Measurements from ENCODE around the gene VSIG8.

Gene VSIG8

DNA sequence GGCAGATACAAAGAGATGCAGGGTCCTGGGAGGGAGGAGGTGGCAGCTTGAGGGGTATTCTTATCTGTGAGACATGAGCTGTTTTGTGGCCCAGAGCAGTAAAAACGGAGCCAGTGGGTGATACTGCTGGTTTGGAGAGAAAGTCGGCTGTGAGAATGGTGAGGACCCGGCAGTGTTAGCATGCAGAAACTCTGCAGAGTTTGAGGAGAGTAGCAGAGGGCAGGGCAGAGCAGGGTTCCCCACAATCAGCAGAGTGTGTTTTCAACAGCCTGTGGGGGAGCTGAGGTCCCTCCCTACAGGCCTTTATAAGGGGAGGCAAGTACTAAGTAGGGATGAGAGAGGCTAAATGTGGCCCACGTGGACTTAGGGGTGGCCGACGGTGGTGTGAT, 35.4 kb downstream of the VSIG8 start:
- H3K36me3 Mint-ChIP-seq, result no peaks in the 10 kb centered on the region
- DNase-seq, result no peak
- H3K27me3 Mint-ChIP-seq, result peaks cover 20 to 31% of the 10 kb centered on the region in 2 donors
- peaks cover 17 to 21% of the 10 kb centered on the region in 2 donors for H3K4me1 Mint-ChIP-seq
- no peak overlapping the region for H3K27ac Mint-ChIP-seq
- no peak overlapping the region for H3K4me3 Mint-ChIP-seq
- no peaks in the 10 kb centered on the region for H3K9me3 Mint-ChIP-seq
- no peak for ATAC-seq (replicated peaks)

GRCh38 chr1:159826441-159827101, 35.9 kb downstream of the VSIG8 start, which contains the start of gene SLAMF8:
TSS of gene SLAMF8 (plus strand) at chr1:159826873. CDS start at chr1:159826899, 26 bp downstream.
- ATAC-seq (replicated peaks), result peak; percentile 35 to 43
- no peaks in the 10 kb centered on the region for H3K36me3 Mint-ChIP-seq
- H3K27ac Mint-ChIP-seq, result peak within 1 kb of the TSS; percentile 33
- DNase-seq, result no peak
- H3K27me3 Mint-ChIP-seq, result peaks cover 23 to 34% of the 10 kb centered on the region in 2 donors
- no peaks in the 10 kb centered on the region for H3K9me3 Mint-ChIP-seq
- peaks cover 17 to 21% of the 10 kb centered on the region in 2 donors for H3K4me1 Mint-ChIP-seq
- H3K4me3 Mint-ChIP-seq, result no peak within 1 kb of the TSS

DNA sequence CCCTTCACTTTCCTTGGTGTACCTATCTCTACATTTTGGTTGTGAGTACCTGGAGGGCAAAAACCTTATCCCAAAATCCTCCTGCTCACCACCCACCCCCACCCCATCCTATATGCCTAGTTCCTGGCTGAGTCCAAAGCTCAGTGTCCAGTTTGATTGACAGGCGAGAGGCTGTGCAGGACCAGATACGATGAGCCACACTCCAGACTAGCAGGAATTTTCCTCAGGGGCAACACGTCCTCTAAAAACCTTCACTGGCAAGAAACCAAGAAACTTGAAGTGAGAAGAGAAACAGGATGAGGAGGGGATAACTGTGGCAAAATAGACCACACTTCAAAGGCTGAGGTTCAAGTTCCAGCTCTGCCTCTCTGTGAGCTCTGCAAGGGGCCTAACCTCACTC, 36.9 kb downstream of the VSIG8 start:
- DNase-seq (no peak), ATAC-seq (replicated peaks) (no peak)
- no peaks in the 10 kb centered on the region for H3K9me3 Mint-ChIP-seq
- H3K36me3 Mint-ChIP-seq, result no peaks in the 10 kb centered on the region
- peaks cover 23 to 34% of the 10 kb centered on the region in 2 donors for H3K27me3 Mint-ChIP-seq
- no peak overlapping the region for H3K4me3 Mint-ChIP-seq
- no peak overlapping the region for H3K27ac Mint-ChIP-seq
- peaks cover 17 to 21% of the 10 kb centered on the region in 2 donors for H3K4me1 Mint-ChIP-seq

DNA sequence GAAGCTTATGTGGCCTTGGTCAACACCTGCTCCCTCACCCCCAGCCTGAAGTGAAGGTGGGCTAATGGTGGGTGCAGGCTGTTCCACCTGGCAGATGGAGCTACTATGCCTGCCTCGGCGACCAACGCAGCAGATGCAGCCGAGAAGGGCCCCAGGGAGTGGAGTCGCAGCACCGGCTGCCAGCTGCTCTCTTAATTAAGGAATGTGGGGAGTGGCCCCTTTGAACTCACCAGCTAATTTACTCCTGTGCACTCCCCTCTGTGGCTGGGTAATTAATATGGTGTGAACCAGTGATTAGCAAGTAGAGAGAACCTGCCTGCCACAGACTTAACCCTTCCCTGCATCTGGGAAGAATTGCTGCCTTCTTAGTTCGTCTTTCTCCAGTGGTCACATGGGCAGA, 39.1 kb downstream of the VSIG8 start:
- ATAC-seq (replicated peaks), result no peak
- H3K27me3 Mint-ChIP-seq, result peaks cover 28 to 34% of the 10 kb centered on the region in 2 donors
- H3K36me3 Mint-ChIP-seq, result no peaks in the 10 kb centered on the region
- H3K4me3 Mint-ChIP-seq, result no peak overlapping the region
- no peaks in the 10 kb centered on the region for H3K9me3 Mint-ChIP-seq
- DNase-seq, result no peak
- H3K4me1 Mint-ChIP-seq, result peaks cover 10 to 11% of the 10 kb centered on the region in 2 donors
- H3K27ac Mint-ChIP-seq, result no peak overlapping the region

DNA sequence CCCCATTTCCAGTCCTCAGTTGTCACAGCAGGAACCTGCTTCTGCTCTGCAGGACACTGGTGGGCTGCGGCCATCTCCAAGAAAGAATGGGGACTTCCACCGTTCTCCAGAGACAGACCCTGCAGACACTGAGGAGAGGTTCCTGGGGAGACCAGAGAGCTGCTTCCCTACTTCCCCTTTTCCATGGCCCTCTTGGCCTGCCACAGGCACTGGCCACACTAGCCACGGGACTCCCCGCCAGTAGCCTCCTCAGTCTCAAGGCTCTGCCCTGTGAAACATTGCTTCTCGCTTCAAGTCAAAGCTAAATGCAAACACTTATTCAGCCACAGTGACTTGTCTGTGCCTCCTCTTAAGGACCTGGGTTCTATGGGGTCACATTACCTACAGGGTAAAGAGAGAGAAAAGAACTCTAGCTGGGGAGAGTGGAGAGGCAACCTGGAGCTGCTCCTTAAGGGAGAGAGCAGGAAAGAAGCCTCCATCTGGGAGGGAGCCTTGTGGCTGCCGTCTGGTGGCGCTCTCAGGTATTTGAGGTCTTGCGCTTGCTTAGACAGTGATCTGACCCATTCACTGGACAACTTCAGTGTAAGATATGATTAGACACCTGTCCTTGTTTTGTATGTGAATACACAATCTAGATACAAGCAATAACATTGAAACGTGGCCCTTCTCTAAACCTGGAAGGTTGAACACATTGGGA, 41.1 kb downstream of the VSIG8 start:
- Mint-ChIP-seq H3K27me3 (peaks cover 28 to 34% of the 10 kb centered on the region in 2 donors), H3K27ac (no peak overlapping the region), H3K4me1 (peaks cover 5% of the 10 kb centered on the region in 2 donors), H3K4me3 (no peak overlapping the region), H3K9me3 (no peaks in the 10 kb centered on the region), H3K36me3 (no peaks in the 10 kb centered on the region)
- no peak for DNase-seq
- no peak for ATAC-seq (replicated peaks)

GRCh38 chr1:159817276-159818041, 45.0 kb downstream of the VSIG8 start:
- Mint-ChIP-seq H3K27me3 (peaks cover 8 to 23% of the 10 kb centered on the region in 2 donors), H3K4me1 (no peaks in the 10 kb centered on the region), H3K4me3 (no peak overlapping the region), H3K27ac (no peak overlapping the region), H3K9me3 (no peaks in the 10 kb centered on the region), H3K36me3 (no peaks in the 10 kb centered on the region)
- DNase-seq (no peak), ATAC-seq (replicated peaks) (no peak)

- DNase-seq (no peak), ATAC-seq (replicated peaks) (no peak)
- H3K36me3 Mint-ChIP-seq, result no peaks in the 10 kb centered on the region
- H3K27me3 Mint-ChIP-seq, result peaks cover 5 to 24% of the 10 kb centered on the region in 2 donors
- no peak overlapping the region for H3K4me3 Mint-ChIP-seq
- H3K27ac Mint-ChIP-seq, result no peak overlapping the region
- H3K9me3 Mint-ChIP-seq, result no peaks in the 10 kb centered on the region
- H3K4me1 Mint-ChIP-seq, result no peaks in the 10 kb centered on the region
These were observed 46.5 kb downstream of the VSIG8 start for GRCh38 chr1:159815926-159816325.

DNA sequence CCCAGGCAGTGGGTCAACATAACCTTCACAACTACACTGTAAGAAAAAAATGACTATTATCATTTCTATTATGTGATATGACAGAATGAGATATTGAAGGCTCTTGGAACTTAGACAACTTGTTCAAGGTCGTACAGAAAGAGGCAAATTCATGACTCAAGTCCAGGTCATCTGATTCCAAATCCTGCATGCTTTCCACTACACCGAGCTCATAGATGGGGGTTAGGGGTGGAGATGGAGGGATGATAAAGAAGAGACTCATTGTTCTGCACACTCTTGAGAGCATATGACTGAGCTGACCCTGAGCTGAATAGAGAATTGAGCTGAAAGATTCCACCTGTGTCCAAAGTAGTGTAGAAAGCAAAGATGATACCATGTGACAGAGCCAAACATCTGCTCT, 57.5 kb downstream of the VSIG8 start:
- DNase-seq (no peak), ATAC-seq (replicated peaks) (no peak)
- Mint-ChIP-seq H3K27ac (no peak overlapping the region), H3K27me3 (peaks cover 59 to 78% of the 10 kb centered on the region in 2 donors), H3K36me3 (no peaks in the 10 kb centered on the region), H3K4me3 (no peak overlapping the region), H3K4me1 (peaks cover 7 to 8% of the 10 kb centered on the region in 2 donors), H3K9me3 (no peaks in the 10 kb centered on the region)

Measured in stimulated activated naive B cell treated with anti-CD40 and anti-IgM and Interleukin-4, amounts not matched to agents 10 μg/mL and 1 μg/mL and 100 μg/mL, for 72 hours (primary cell).